PC-9 (cell line): ENCODE results near the gene FGD6. TPM values are rescaled to one million over a fixed set of nuclear protein-coding genes. Genes with fewer than 3 reads are reported as not detected.

Experiments used
- BruUV-seq: library from RNA; stranded (reverse); fragments of 400-500 nt; replicated peaks from 2 replicates; lab custom pipeline; 2021; lab: Mats Ljungman, UMichigan
- CTCF ChIA-PET: fragments of 300-600 bp; sonication (Branson Sonifier 250); formaldehyde crosslinking; loops from one replicate; lab custom pipeline; 2022; ENCODE audit warnings: antibody characterized with exemption; lab: Charles Lee
- POLR2A ChIA-PET: fragments of 300-600 bp; sonication (Branson Sonifier 250); formaldehyde crosslinking; loops from one replicate; lab custom pipeline; 2022; ENCODE audit warnings: antibody characterized with exemption; ENCODE audit not compliant: unreplicated experiment; lab: Charles Lee
- DNase-seq, 2 experiments: peaks; one replicate each; pipeline versions ENCODE4 v3.0.0 to v3.0.0-alpha.2; 2015 to 2022; ENCODE audit warnings: mixed read lengths in 1 of 2
- H2AFZ ChIP-seq: fragments of 200-600 bp; sonication (generic); 2 replicates; pipeline ENCODE4 v1.8.1; 2017; ENCODE audit warnings: antibody characterized with exemption
- H3F3A ChIP-seq: fragments of 200-600 bp; sonication (generic); 2 replicates; pipeline ENCODE4 v1.8.1; 2017; ENCODE audit warnings: antibody characterized with exemption, mild to moderate bottlenecking, low read depth; ENCODE audit not compliant: insufficient read depth
- H3K27ac ChIP-seq: fragments of 200-600 bp; sonication (generic); 2 replicates; pipeline ENCODE4 v1.6.1; 2016; ENCODE audit warnings: mixed run types
- H3K27me3 ChIP-seq: fragments of 200-600 bp; sonication (generic); 2 replicates; pipeline ENCODE4 v1.6.1; 2016; ENCODE audit warnings: low read depth, mixed run types; ENCODE audit not compliant: insufficient read depth
- H3K36me3 ChIP-seq: fragments of 200-600 bp; sonication (generic); 2 replicates; pipeline ENCODE4 v1.6.1; 2016; ENCODE audit warnings: low read depth, mixed run types
- H3K4me1 ChIP-seq: fragments of 200-600 bp; sonication (generic); replicated peaks from 2 replicates; pipeline ENCODE4 v1.6.1; 2016; ENCODE audit warnings: mixed run types; ENCODE audit not compliant: insufficient read depth
- H3K4me2 ChIP-seq: fragments of 200-600 bp; sonication (generic); 2 replicates; pipeline ENCODE4 v1.6.1; 2017; ENCODE audit warnings: mixed run types
- H3K4me3 ChIP-seq: fragments of 200-600 bp; sonication (generic); 2 replicates; pipeline ENCODE4 v1.6.1; 2016; ENCODE audit warnings: mixed run types
- H3K79me2 ChIP-seq: fragments of 200-600 bp; sonication (generic); 2 replicates; pipeline ENCODE4 v1.6.1; 2017; ENCODE audit warnings: low read depth, mixed run types
- H3K9me2 ChIP-seq: fragments of 200-600 bp; sonication (generic); 2 replicates; pipeline ENCODE4 v1.8.1; 2017; ENCODE audit warnings: mild to moderate bottlenecking; ENCODE audit not compliant: insufficient read depth
- H3K9me3 ChIP-seq: fragments of 200-600 bp; sonication (generic); 2 replicates; pipeline ENCODE4 v1.8.1; 2016; ENCODE audit warnings: low read depth; ENCODE audit not compliant: insufficient read depth
- H4K20me1 ChIP-seq: fragments of 200-600 bp; sonication (generic); 2 replicates; pipeline ENCODE4 v1.8.1; 2017; ENCODE audit not compliant: insufficient read depth
- EZH2 ChIP-seq: fragments of 200-600 bp; sonication (generic); IDR thresholded peaks from 2 replicates; pipeline ENCODE4 v1.8.0; 2017; ENCODE audit warnings: antibody characterized with exemption, low read depth
- intact Hi-C: fragments of 100-400 bp; cut with micrococcal nuclease; formaldehyde crosslinking; loops from one replicate; pipeline ENCODE4 v1.10.0; 2022; ENCODE audit not compliant: unreplicated experiment
- total RNA-seq: library from RNA; stranded (reverse); gene quantifications from 2 replicates; pipeline ENCODE4 v1.2.3, GENCODE V29; 2021
- TF ChIP-seq, protein P1 (sequence below): fragments of 200-600 bp; sonication (generic); conservative IDR thresholded peaks from 2 replicates; pipeline ENCODE4 v1.6.1; 2017; ENCODE audit warnings: mixed run types, antibody characterized with exemption, mild to moderate bottlenecking, moderate library complexity

The FGD6 gene
- total RNA-seq, 1 experiment from 2014 or later, result 22.0 TPM

DNA sequence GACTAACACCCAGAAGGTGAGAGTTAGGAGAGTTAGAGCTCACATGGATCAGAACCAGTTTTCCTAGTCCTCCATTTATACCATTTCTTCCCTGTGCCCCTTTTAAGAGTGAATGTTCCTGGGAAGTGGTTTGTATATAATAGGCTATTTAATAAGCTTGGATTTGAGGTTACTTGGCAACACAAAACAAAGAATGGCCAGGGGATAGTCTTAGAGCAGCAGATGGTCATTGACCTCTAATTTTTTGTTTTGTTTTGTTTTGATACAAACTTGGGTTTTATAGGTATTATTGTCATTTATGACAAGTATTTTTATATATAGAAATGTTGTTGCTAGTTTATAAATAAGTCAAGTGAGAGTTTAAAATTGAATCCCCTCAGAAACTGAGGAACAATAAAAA lies 36.1 kb upstream of the FGD6 start:
- Histone ChIP-seq H3K4me2 (no peak overlapping the region), H2AFZ (no peak overlapping the region), H4K20me1 (peaks cover 2% of the 10 kb centered on the region; the same call in 1 of the 2 replicates), H3K4me3 (no peak overlapping the region), H3K27me3 (no peaks in the 10 kb centered on the region), H3F3A (peaks cover 4% of the 10 kb centered on the region; the same call in 1 of the 2 replicates), H3K27ac (no peak overlapping the region), H3K9me3 (no peaks in the 10 kb centered on the region), H3K4me1 (no peaks in the 10 kb centered on the region), H3K79me2 (peaks cover 29% of the 10 kb centered on the region), H3K36me3 (peaks cover 25% of the 10 kb centered on the region), H3K9me2 (no peaks in the 10 kb centered on the region)
- POLR2A ChIA-PET, result no interaction called here
- no peak for TF ChIP-seq EZH2
- TF ChIP-seq, protein P1, sequence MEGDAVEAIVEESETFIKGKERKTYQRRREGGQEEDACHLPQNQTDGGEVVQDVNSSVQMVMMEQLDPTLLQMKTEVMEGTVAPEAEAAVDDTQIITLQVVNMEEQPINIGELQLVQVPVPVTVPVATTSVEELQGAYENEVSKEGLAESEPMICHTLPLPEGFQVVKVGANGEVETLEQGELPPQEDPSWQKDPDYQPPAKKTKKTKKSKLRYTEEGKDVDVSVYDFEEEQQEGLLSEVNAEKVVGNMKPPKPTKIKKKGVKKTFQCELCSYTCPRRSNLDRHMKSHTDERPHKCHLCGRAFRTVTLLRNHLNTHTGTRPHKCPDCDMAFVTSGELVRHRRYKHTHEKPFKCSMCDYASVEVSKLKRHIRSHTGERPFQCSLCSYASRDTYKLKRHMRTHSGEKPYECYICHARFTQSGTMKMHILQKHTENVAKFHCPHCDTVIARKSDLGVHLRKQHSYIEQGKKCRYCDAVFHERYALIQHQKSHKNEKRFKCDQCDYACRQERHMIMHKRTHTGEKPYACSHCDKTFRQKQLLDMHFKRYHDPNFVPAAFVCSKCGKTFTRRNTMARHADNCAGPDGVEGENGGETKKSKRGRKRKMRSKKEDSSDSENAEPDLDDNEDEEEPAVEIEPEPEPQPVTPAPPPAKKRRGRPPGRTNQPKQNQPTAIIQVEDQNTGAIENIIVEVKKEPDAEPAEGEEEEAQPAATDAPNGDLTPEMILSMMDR, result no peak
- intact Hi-C loops, result no loop called here
- no peak for DNase-seq
- no TSS peak for BruUV-seq
- CTCF ChIA-PET, result no interaction called here

DNA sequence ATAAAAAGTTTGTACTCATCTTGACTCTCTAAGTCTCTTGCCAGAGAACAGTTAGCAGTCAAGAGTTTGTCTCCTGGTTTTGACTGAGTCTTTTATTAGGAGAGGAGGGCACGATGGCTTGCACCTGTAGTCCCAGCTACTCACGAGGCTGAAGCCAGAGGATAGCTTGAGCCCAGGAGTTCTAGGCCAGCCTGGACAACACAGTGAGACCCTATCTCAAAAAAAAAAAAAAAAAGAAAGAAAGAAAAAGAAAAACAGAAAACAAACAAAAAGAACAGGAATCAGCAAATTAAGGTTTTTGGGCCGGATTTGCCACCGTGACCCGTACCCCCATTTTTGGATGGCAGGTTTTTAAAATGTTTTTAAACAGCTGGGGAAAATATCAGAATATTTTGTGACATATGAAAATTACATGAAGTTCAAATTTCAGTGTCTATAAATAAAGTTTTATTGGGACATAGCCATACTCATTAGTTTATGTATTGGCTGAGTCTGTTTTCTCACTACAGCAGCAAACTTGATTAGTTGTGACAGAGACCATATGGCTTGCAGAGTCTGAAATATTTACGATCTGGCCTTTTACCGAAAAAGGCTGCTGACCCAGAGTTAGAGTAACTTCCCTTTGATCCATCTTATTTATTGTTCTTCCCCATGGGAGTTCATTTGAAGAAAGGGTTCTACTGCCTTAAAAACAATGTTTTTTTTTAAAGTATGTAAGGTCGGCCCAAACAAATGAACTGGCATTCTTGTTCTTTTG lies 31.5 kb upstream of the FGD6 start:
- Histone ChIP-seq H3K4me2 (no peak overlapping the region), H4K20me1 (peaks cover 6% of the 10 kb centered on the region; the same call in 1 of the 2 replicates), H3K9me2 (no peaks in the 10 kb centered on the region), H3K79me2 (peaks cover 57% of the 10 kb centered on the region), H3K4me1 (no peaks in the 10 kb centered on the region), H2AFZ (no peak overlapping the region), H3K4me3 (no peak overlapping the region), H3K27ac (no peak overlapping the region), H3F3A (peaks cover 8% of the 10 kb centered on the region; the same call in 1 of the 2 replicates), H3K27me3 (no peaks in the 10 kb centered on the region), H3K36me3 (peaks cover 11% of the 10 kb centered on the region; the same call in 1 of the 2 replicates), H3K9me3 (no peaks in the 10 kb centered on the region)
- TF ChIP-seq, protein P1, result no peak
- TF ChIP-seq EZH2, result no peak
- ChIA-PET CTCF (no interaction called here), POLR2A (no interaction called here)
- intact Hi-C loops, result no loop called here
- no peak for DNase-seq
- no TSS peak for BruUV-seq

DNA sequence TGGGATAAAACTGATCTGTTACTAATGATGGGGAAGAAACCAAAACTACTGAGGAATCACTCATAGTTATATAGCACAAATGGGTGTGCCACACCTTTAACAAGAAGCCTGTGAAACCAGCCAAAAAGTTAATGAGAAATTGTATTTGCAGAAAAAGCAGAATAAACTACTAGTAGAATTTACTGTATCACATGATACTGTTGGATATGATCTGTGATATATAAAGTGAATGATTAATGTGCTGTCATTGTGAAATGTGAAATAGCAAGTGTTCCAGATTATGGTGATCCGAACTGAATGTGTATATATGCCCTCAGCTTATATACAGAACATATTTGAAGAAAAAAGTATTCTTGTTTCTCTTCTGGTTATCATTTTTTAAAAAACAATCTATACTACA lies 30.8 kb upstream of the FGD6 start:
- TF ChIP-seq, protein P1, result no peak
- TF ChIP-seq EZH2, result no peak
- Histone ChIP-seq H3K27ac (no peak overlapping the region), H3F3A (peaks cover 8% of the 10 kb centered on the region; the same call in 1 of the 2 replicates), H3K9me3 (no peaks in the 10 kb centered on the region), H4K20me1 (peaks cover 6% of the 10 kb centered on the region; the same call in 1 of the 2 replicates), H3K36me3 (peaks cover 11% of the 10 kb centered on the region; the same call in 1 of the 2 replicates), H2AFZ (no peak overlapping the region), H3K79me2 (peaks cover 62% of the 10 kb centered on the region), H3K27me3 (no peaks in the 10 kb centered on the region), H3K4me2 (no peak overlapping the region), H3K9me2 (no peaks in the 10 kb centered on the region), H3K4me1 (no peaks in the 10 kb centered on the region), H3K4me3 (no peak overlapping the region)
- intact Hi-C loops, result no loop called here
- BruUV-seq, result no TSS peak
- CTCF ChIA-PET, result no interaction called here
- POLR2A ChIA-PET, result no interaction called here
- no peak for DNase-seq
